Panc1 (cell line): Measurements from ENCODE around the gene CHST8. TPM values are rescaled to one million over a fixed set of nuclear protein-coding genes. Genes with fewer than 3 reads are reported as not detected.

ENCODE experiments used
- ATAC-seq: fragments of 200-7000 bp; cut with Tn5 transposase; 2 replicates; pipeline ENCODE4 v1.9.1; 2020; ENCODE audit warnings: mild to moderate bottlenecking, moderate library complexity
- BruUV-seq: library from RNA; stranded (reverse); fragments of 400-500 nt; replicated peaks from 2 replicates; lab custom pipeline; 2021; lab: Mats Ljungman, UMichigan
- CTCF ChIA-PET: fragments of 300-600 bp; sonication (Branson Sonifier 250); formaldehyde crosslinking; loops from one replicate; lab custom pipeline; 2022; ENCODE audit warnings: antibody characterized with exemption; lab: Charles Lee
- POLR2A ChIA-PET: fragments of 300-600 bp; sonication (Branson Sonifier 250); formaldehyde crosslinking; loops from one replicate; lab custom pipeline; 2022; ENCODE audit warnings: antibody characterized with exemption; lab: Charles Lee
- DNase-seq: peaks from one replicate; pipeline ENCODE4 v3.0.0-alpha.2; 2010; ENCODE audit warnings: low read depth, low spot score
- H3K27ac ChIP-seq: 2 replicates; pipeline ENCODE4 v1.5.1; 2011; ENCODE audit warnings: mild to moderate bottlenecking, low read length, inconsistent platforms
- H3K27me3 ChIP-seq: fragments of 200-500 bp; sonication (Bioruptor generic); 2 replicates; pipeline ENCODE4 v1.6.0; 2014; ENCODE audit warnings: low read length, inconsistent platforms; ENCODE audit not compliant: control insufficient read depth, insufficient read depth
- H3K36me3 ChIP-seq: fragments of 200-500 bp; sonication (Bioruptor generic); 2 replicates; pipeline ENCODE4 v1.5.1; 2014; ENCODE audit warnings: inconsistent platforms, mild to moderate bottlenecking, low read length, moderate library complexity; ENCODE audit not compliant: control insufficient read depth, insufficient read depth
- H3K4me1 ChIP-seq: 2 replicates; pipeline ENCODE4 v1.5.1; 2011; ENCODE audit warnings: inconsistent platforms, mild to moderate bottlenecking, low read length, moderate library complexity; ENCODE audit not compliant: control insufficient read depth, insufficient read depth
- H3K4me3 ChIP-seq, 2 experiments: 2 replicates each; pipeline ENCODE4 v1.5.1; 2011 to 2012; ENCODE audit warnings: low read depth in 2 of 2, low read length in 2 of 2, mild to moderate bottlenecking in 2 of 2, inconsistent platforms in 1 of 2, moderate library complexity in 1 of 2
- H3K9me3 ChIP-seq: fragments of 200-500 bp; sonication (Bioruptor generic); 2 replicates; pipeline ENCODE4 v1.5.1; 2014; ENCODE audit warnings: low read depth, mild to moderate bottlenecking, inconsistent platforms, low read length, moderate library complexity; ENCODE audit not compliant: control insufficient read depth, insufficient read depth
- CTCF ChIP-seq: fragments of 450-650 bp; IDR thresholded peaks from 2 replicates; pipeline ENCODE4 v1.5.1; 2017; ENCODE audit warnings: mild to moderate bottlenecking
- POLR2AphosphoS5 ChIP-seq: IDR thresholded peaks from 2 replicates; pipeline ENCODE4 v1.6.1; 2012; ENCODE audit warnings: mild to moderate bottlenecking, low read depth, low read length, moderate library complexity
- REST ChIP-seq, 2 experiments: IDR thresholded peaks; 2 replicates each; pipeline ENCODE4 v1.6.1; 2011 to 2012; ENCODE audit warnings: low read depth in 2 of 2, control low read depth in 1 of 2, low read length in 1 of 2, mild to moderate bottlenecking in 1 of 2, moderate library complexity in 1 of 2; ENCODE audit not compliant: insufficient read depth in 1 of 2
- SIN3A ChIP-seq: IDR thresholded peaks from 2 replicates; pipeline ENCODE4 v1.6.1; 2012; ENCODE audit warnings: low read depth, mild to moderate bottlenecking, low read length, moderate library complexity, borderline replicate concordance; ENCODE audit not compliant: insufficient read depth
- TCF7L2 ChIP-seq: IDR thresholded peaks from 2 replicates; pipeline ENCODE4 v1.6.1; 2011; ENCODE audit warnings: mild to moderate bottlenecking, low read depth, low read length, inconsistent platforms
- in situ Hi-C: cut with HindIII; loops from 2 replicates; pipeline ENCODE4 v1.10.0; 2016; ENCODE audit warnings: low sequenced_read_pairs, low pct_unique_long_range_greater_than_20kb
- intact Hi-C: fragments of 100-400 bp; cut with micrococcal nuclease; formaldehyde crosslinking; loops from one replicate; pipeline ENCODE4 v1.10.0; 2022; ENCODE audit not compliant: unreplicated experiment
- total RNA-seq: library from RNA; stranded (reverse); gene quantifications from one replicate; pipeline ENCODE4 v1.2.1, GENCODE V29; 2021; ENCODE audit not compliant: unreplicated experiment

The CHST8 gene
- total RNA-seq, 1 experiment from 2014 or later: 0.28 TPM

- H3K27me3 ChIP-seq: peaks cover 13% of the 10 kb centered on the region
- H3K27ac ChIP-seq: no peak overlapping the region
- no peaks in the 10 kb centered on the region for H3K9me3 ChIP-seq
- H3K4me3 ChIP-seq: no peak overlapping the region
- H3K36me3 ChIP-seq: no peaks in the 10 kb centered on the region
- TF ChIP-seq TCF7L2: no peak
- TF ChIP-seq POLR2AphosphoS5: no peak
- no peak for TF ChIP-seq REST (IDR thresholded peaks at IDR 0.05; ENCODE audit: insufficient read depth in 1 of 2, low read depth in 2 of 2, low read length in 1 of 2)
- TF ChIP-seq SIN3A: no peak
- no peak for TF ChIP-seq CTCF
- no peaks in the 10 kb centered on the region for H3K4me1 ChIP-seq
- ATAC-seq: 0 out of 2 replicates have a peak, but pooled peaks have one; percentile 10
- intact Hi-C loops: no loop called here
- CTCF ChIA-PET: no interaction called here
- DNase-seq: no peak
- BruUV-seq: no TSS peak
- POLR2A ChIA-PET: no interaction called here
- in situ Hi-C loops: no loop called here
These were observed 19.5 kb downstream of the CHST8 start for GRCh38 chr19:33641261-33641660.

- ATAC-seq: no peak
- in situ Hi-C loops (no loop called here), intact Hi-C loops (no loop called here)
- Histone ChIP-seq H3K36me3 (no peaks in the 10 kb centered on the region), H3K4me1 (no peaks in the 10 kb centered on the region), H3K9me3 (no peaks in the 10 kb centered on the region), H3K27ac (no peak overlapping the region), H3K4me3 (no peak overlapping the region), H3K27me3 (peaks cover 13% of the 10 kb centered on the region)
- BruUV-seq: no TSS peak
- TF ChIP-seq CTCF: no peak
- TF ChIP-seq SIN3A: no peak
- TF ChIP-seq REST (IDR thresholded peaks at IDR 0.05; ENCODE audit: insufficient read depth in 1 of 2, low read depth in 2 of 2, low read length in 1 of 2): no peak
- TF ChIP-seq POLR2AphosphoS5: no peak
- ChIA-PET CTCF (no interaction called here), POLR2A (no interaction called here)
- no peak for DNase-seq
These were observed 20.3 kb downstream of the CHST8 start for GRCh38 chr19:33641956-33642498.
